Stimulated activated CD4-positive, alpha-beta T cell treated with anti-CD3 and anti-CD28 coated beads, Interleukin-12 subunit alpha, Interleukin-12 subunit beta, amount 100 ng/mL, for 24 hours (primary cell): ENCODE data around the gene NOS3.

Experiments used
- DNase-seq, 2 experiments: peaks; one replicate each; pipeline ENCODE4 v3.0.0-alpha.2; 2020; ENCODE audit warnings: low read depth in 2 of 2

Gene NOS3

DNA sequence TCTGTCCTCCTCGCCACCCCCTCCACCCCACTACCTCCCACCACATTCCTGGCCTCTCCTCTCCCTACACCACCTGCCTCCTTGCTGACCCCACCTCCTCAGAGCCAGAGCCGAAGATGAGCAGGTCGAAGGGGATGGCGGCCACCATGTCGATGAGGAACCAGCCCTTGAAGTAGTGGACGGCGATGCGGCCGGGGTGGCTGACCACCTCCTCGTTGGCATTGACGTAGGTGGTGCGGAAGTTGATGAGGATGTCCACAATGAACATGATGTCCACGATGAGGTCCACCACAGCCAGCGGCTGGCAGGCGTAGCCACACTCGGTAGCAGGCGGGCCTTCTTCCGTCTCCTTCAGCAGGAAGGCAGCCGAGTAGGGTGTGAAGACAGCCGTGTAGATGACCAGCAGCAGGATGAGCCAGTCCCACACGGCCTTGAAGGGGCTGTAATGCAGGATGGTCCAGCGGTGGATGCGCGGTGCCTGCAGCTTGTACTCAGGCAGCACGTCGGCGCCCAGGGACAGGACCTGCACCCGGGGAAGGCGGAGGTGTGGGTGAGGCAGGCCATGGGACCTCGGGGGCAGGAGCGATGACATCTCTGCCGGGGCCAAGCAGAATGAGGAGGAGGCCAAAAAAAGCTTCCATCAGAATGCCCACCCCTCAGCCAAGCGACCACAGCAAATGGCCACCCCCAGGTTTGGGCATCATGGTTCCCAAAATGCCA is 38.3 kb upstream of the NOS3 start:
- DNase-seq, result no peak

DNA sequence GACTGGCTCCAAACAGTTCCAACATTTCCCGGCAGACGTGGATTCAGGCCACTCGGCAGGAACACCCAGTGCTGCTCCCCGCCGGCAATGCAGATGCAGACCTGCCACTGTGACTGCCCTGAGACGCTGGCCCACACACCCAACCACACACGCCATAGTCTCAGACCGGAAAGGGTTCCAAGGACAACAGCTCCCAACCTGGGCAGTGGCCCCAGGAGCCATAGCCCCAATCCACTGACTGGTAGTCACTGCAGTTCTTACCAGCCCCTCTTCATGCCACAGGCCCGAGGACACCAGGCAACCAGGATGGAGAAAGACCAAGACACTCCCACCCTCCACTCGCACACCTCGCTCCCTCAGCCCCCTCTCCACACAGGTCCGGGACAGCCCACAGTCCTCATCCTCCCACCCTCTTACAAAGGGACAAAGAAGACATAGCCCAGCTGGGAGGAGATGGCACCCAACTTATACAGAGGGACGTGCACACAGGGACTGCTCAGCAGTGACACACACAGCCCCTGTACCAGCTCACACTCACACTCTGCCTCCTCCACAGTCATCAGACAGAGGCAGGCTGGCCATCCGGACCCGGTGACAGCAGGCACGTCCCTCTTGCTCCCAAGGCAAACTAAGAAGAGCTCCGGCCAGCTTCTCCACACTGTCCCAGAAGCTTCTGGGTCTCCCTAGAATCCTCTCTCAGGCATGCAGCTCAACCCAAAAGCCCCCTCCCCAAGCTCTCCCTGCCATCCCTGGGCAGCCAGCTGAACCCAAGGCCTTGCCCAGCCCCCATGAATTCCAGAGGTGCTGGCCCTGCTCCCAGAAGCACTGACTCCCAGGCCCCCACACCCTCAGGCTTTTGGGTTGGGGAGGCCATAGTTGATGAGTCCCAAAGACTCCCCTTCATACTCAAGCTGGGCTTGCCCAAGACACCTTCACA is 37.5 kb upstream of the NOS3 start:
- no peak for DNase-seq

DNA sequence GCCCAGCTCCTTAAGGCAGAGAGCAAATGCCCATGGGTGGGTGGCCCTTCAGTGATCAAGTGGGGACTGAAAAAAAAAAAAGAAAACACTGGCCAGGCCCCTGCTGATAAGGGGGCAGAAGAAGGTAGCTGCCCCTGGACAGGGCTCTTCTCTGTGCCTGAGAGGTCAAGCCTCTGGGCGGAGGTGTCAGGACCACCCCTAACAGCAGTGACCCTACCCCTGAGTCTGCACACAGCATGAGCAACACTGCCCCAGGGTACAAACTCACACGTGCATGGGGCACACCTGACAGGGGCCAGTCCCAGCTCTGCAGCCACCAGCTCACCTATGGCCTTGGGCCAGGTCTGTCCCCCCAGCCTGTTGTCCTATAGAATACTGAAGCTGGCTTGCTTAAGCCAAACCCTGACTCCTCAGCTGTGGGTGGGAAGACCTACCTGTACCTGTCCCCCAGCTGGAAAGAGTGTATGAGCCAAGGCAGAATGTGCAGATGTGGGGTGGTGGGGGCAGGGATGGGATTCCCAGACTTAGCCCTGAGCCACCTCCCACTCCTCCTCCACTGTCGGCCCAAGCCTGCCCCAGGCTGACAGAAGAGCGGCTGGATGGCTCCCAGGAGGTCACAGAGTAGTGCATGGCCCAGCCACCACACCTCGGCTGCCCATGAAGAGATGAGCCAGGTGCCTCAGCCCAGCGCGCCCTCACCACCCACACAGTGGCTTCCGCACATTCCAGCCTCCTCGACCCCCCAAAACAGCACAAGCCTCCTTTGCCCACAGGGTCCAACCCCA is 36.4 kb upstream of the NOS3 start:
- no peak for DNase-seq

DNA sequence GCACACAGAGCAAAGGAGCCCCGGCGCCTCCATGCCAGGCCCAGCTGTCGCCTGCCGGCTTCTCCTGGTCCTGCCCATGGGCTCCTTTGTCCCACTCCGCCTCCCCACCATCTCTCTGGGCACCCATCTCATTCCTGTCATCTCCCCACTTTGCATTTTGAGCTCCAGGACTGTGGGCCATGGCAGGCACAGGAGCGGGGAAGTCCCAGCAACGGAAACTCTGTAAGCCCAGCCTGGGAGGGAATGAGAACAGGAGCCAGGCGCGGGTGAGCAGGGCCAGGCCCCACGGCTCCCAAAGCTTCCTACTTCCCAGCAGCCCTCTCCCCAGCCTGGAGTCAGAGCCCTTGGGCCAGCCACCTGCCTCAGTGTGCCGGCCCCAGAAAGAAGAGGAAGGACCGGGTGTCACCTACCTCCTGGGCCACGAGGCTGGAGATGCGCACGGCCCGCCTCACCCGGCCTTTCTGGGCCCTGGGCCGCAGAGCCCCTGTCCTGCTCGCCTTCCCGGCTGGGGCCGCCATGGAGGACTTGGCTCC is 35.8 kb upstream of the NOS3 start:
- no peak for DNase-seq

- DNase-seq, result no peak
Observed at GRCh38 chr7:150955519-150956394, 35.1 kb upstream of the NOS3 start.

DNA sequence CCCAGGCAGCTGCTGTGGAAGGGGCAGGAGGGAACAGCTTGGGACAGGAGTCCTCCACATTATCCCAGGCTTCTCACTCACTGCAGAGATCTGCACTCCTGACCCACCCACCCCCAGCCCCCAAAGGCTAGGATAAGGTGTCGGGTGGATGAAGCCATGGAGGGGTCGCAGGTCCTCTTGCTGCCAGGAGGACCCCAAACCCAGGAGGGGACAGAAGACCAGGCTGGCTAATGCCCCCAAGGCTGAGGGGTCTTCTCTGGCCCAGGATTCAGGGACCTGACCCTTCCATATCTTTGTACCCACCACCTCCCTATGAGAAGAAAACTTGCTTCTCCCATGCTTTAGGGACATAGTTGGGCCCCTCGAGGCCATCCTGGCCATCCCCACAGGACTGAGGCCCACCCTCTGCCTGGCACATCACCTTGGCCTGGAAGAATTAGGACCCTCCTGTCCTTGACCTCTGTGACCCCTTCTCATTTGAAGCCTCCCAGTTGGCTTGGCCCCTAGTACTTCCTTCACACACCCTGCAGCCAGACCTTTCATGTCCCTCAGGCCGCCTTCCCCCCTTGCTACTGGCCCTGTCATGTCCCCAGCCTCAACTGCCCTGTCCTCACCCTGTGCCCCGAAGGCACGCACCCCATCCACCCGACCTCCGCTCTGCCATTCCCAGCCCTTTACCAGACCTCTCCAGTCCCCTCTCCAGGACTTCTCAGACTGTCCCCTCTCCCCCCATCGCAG is 34.3 kb upstream of the NOS3 start:
- DNase-seq, result no peak

DNA sequence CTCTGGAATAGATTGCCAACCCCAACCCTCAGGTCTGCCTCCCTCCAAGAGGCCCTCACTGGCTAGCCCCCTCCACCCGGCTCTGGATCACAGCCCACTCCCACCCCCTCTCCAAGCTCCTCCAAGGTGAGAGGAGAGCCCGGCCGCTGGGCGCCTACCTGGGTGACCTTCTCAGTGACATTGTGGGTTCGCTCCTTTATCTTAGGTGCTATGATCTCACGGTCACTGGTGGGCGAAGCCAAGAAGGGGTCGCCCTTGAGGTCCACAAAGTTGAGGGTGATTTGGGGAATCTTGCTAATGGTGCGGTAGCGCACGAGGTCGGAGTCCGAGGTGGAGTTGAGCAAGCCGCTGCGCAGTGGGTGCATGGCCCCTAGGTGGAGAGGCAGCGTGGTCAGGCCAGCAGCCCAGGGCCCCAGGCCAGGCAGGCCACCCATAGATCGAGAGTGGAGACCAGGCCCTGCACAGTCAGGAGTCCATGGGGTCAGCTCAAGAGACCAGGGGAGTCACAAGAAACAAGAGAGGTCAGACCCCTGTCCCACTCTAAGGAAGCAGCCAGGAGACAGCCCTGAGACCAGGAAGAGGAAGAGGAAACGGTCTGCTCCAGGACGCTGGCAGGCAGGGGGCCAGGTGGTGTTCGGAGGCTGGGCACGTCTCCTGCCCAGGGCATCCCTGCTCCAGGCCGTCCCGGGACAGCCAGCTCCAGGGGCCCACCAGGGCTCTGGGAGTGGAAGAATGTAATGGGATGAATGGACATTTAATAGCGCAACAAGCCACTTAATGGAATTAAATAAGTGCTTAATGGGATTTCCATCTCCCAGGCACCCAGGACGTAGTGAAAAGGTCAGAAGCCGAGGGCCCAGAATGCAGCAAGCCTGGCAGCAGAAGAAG is 33.4 kb upstream of the NOS3 start:
- no peak for DNase-seq

DNA sequence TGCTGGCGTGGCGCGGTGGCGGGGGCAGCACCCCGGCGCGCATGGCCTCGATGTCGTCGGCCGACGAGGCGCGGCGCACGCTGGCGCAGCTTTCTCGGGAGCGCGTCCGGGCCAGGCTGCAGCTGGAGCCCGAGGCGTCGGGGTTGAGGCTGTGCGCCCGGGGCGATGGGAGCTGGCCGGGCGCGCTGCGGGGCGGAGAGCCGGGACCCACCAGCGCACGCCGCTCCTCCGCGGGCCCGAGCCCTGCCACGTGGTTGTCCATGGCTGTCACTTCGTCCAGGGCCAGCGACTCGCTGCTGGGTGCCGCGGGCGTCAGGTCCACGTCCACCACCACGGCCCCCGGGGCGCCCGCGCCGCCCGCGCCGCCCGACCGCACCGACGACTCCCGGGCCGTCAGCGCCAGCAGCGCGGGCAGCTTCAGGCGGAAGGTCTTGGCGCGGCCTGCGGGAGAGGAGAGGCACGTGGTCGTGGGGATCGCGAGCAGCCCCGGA is 32.7 kb upstream of the NOS3 start:
- no peak for DNase-seq

- DNase-seq, result no peak
Observed at GRCh38 chr7:150958597-150958996, 32.2 kb upstream of the NOS3 start.

DNA sequence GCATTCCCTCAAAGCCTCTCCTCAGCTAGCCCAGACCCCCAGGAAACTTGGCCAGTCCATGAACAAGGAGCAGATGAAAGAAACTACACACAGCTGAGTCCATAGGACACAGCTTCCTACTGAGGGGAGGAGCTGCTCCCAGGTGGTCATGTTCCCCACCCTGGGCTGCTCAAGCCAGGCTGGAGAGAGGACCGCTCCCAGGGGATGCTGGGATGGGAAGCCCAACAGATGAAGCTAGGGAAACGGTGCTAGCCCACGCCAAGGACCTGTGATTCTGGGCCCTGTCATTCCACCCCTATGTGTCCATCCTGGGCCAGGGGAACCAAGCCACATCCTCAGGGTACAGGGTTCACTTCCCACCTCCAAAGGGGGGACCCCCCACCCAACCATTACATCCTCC is 31.7 kb upstream of the NOS3 start:
- DNase-seq, result no peak

GRCh38 chr7:150959739-150960734 is 30.8 kb upstream of the NOS3 start:
- no peak for DNase-seq

- no peak for DNase-seq
Observed at GRCh38 chr7:150961510-150962289, 29.1 kb upstream of the NOS3 start.

- DNase-seq, result no peak
Observed at GRCh38 chr7:150962290-150962552, 28.6 kb upstream of the NOS3 start.

GRCh38 chr7:150962553-150963399 is 28.0 kb upstream of the NOS3 start:
- peak in 1 of 2 experiments; percentile 47 for DNase-seq

- no peak for DNase-seq
Observed at GRCh38 chr7:150963707-150964559, 26.9 kb upstream of the NOS3 start.
